Measurements from ENCODE around the gene MAST4. TPM values are rescaled to one million over a fixed set of nuclear protein-coding genes. Genes with fewer than 3 reads are reported as not detected.

The MAST4 gene
- total and polyA plus RNA-seq, 2 of the 13 experiments (the other 11 are each of a cell fraction or from before 2014, with no cell fraction given), result 3.4 to 3.7 TPM

DNA sequence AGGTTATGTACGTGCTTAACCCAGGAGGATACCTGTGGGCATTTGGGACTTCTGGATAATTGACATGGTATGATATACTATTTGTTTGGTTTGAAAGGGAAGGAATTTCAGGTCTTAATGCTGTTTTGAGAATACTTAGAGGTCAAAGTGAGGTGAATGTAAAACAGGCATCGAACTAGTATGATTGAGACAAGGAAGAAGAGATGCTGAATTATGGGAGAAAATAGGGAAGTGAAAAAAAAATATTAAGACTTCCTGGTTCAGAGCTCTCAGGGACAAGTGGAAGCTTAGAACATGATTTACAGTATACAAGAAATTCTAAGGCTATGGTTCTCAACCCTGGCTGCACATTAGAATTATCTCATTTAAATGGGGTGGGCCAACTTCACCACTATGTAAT, 485.1 kb downstream of the MAST4 start:
- POLR2A ChIA-PET, result no interaction called here
- Histone ChIP-seq H3K36me3 (replicated peaks in 1 of 2; ENCODE audit: control insufficient read depth in 1 of 2, insufficient read depth in 2 of 2, low read length in 2 of 2) (no peaks in the 10 kb centered on the region), H3K9ac (ENCODE audit: insufficient read depth, low read depth, low read length) (no peak overlapping the region), H4K20me1 (ENCODE audit: insufficient read depth, low read length) (no peaks in the 10 kb centered on the region), H3K9me3 (ENCODE audit: low read length) (no peaks in the 10 kb centered on the region), H3K4me1 (ENCODE audit: insufficient read depth, low read length) (no peaks in the 10 kb centered on the region), H3K4me2 (ENCODE audit: low read depth, low read length) (no peak overlapping the region), H3K27me3 (ENCODE audit: control insufficient read depth in 1 of 2, insufficient read depth in 2 of 2, low read length in 2 of 2) (no peaks in the 10 kb centered on the region), H3K4me3 (replicated peaks in 1 of 3; ENCODE audit: insufficient read depth in 1 of 3, low read depth in 2 of 3, low read length in 3 of 3) (no peak overlapping the region), H3K79me2 (ENCODE audit: insufficient read depth, low read length) (no peaks in the 10 kb centered on the region), H3K27ac (ENCODE audit: extremely low read length, insufficient read depth, low read length) (no peak overlapping the region), H2AFZ (ENCODE audit: low read length) (no peak overlapping the region)
- BruUV-seq (replicated peaks), result no TSS peak
- intact Hi-C loops (cut with micrococcal nuclease; ENCODE audit: unreplicated experiment), result no loop called here
- in situ Hi-C loops (cut with HindIII; ENCODE audit: extremely low pct_ligation_motif_present, low pct_unique_long_range_greater_than_20kb), result no loop called here
- TF ChIP-seq ZNF264 (CRISPR knock-in tag; IDR thresholded peaks at IDR 0.05) (no peak), ATM (IDR thresholded peaks at IDR 0.05; ENCODE audit: borderline replicate concordance) (no peak), ZNF780A (CRISPR knock-in tag; IDR thresholded peaks at IDR 0.05) (no peak), ZNF563 (CRISPR knock-in tag; IDR thresholded peaks at IDR 0.05) (no peak), FOXP1 (IDR thresholded peaks at IDR 0.05) (no peak), FOXP1 (CRISPR knock-in tag; IDR thresholded peaks at IDR 0.05) (no peak), MAZ (IDR thresholded peaks at IDR 0.05; ENCODE audit: borderline replicate concordance, low read depth, low read length) (no peak), MAZ (CRISPR knock-in tag; IDR thresholded peaks at IDR 0.05; ENCODE audit: low read depth) (no peak), PAX8 (CRISPR knock-in tag; IDR thresholded peaks at IDR 0.05; ENCODE audit: borderline replicate concordance) (no peak), ZKSCAN1 (IDR thresholded peaks at IDR 0.05; ENCODE audit: low read length) (no peak), DMAP1 (CRISPR knock-in tag; IDR thresholded peaks at IDR 0.05) (no peak), SOX6 (IDR thresholded peaks at IDR 0.05) (no peak), SOX6 (CRISPR knock-in tag; IDR thresholded peaks at IDR 0.05) (no peak), ZBTB38 (CRISPR knock-in tag; IDR thresholded peaks at IDR 0.05) (no peak), ZBTB37 (CRISPR knock-in tag; IDR thresholded peaks at IDR 0.05) (no peak), HNRNPUL1 (IDR thresholded peaks at IDR 0.05; ENCODE audit: low read depth, low read length) (no peak), MAFK (conservative IDR thresholded peaks at IDR 0.05 in 1 of 2, IDR thresholded peaks at IDR 0.05 in 1 of 2; ENCODE audit: low read length in 2 of 2) (no peak), ZNF10 (CRISPR knock-in tag; IDR thresholded peaks at IDR 0.05; ENCODE audit: borderline replicate concordance, low read depth) (no peak), MED1 (CRISPR knock-in tag; IDR thresholded peaks at IDR 0.05) (no peak)
- ATAC-seq (no peak), DNase-seq (ENCODE audit: low spot score) (no peak), FAIRE-seq (no peak)
- 94% methylated on average over 2 of the region's 2 CpGs for WGBS (ENCODE audit: low lambda C conversion rate)
- CTCF ChIA-PET (ENCODE audit: low intra/inter-chr PET ratio, low total read pairs), result no interaction called here

Measured in HepG2 (cell line).